NT2/D1 (cell line): ENCODE measurements around the gene SMG1.
"Not testable (repeated sequence)": the region's sequence is repeated elsewhere in the genome, so short reads cannot be mapped to it uniquely, and the experiment has no call there.

Source experiments
- DNase-seq: peaks from one replicate; pipeline ENCODE4 v3.0.0-alpha.2; 2011; ENCODE audit warnings: low read depth, low spot score
- H3K27me3 ChIP-seq: 2 replicates; pipeline ENCODE4 v1.6.0; 2011; ENCODE audit warnings: mild to moderate bottlenecking; ENCODE audit not compliant: insufficient read length, insufficient read depth
- H3K36me3 ChIP-seq: 2 replicates; pipeline ENCODE4 v1.6.1; 2011; ENCODE audit warnings: mild to moderate bottlenecking, low read length, mixed read lengths; ENCODE audit not compliant: insufficient read depth, insufficient read length
- H3K4me1 ChIP-seq: 2 replicates; pipeline ENCODE4 v1.5.1; 2011; ENCODE audit not compliant: insufficient read depth, insufficient read length
- H3K4me3 ChIP-seq: 2 replicates; pipeline ENCODE4 v1.5.1; 2011; ENCODE audit warnings: low read depth; ENCODE audit not compliant: insufficient read length
- H3K9ac ChIP-seq: 2 replicates; pipeline ENCODE4 v1.6.0; 2011; ENCODE audit warnings: low read depth; ENCODE audit not compliant: insufficient read length
- H3K9me3 ChIP-seq: 2 replicates; pipeline ENCODE4 v1.5.1; 2011; ENCODE audit warnings: mild to moderate bottlenecking, low read length; ENCODE audit not compliant: insufficient read depth
- SUZ12 ChIP-seq: IDR thresholded peaks from 2 replicates; pipeline ENCODE4 v1.6.1; 2011; ENCODE audit not compliant: insufficient read length, insufficient read depth; ENCODE audit errors: extremely low read depth
- YY1 ChIP-seq: IDR thresholded peaks from 2 replicates; pipeline ENCODE4 v1.6.1; 2011; ENCODE audit not compliant: insufficient read length, insufficient read depth
- ZNF274 ChIP-seq: IDR thresholded peaks from 2 replicates; pipeline ENCODE4 v1.6.1; 2011; ENCODE audit warnings: mild to moderate bottlenecking, low read depth, low read length

The SMG1 gene

GRCh38 chr16:18958621-18959029 is 32.4 kb upstream of the SMG1 start:
- Histone ChIP-seq H3K9ac (no peak overlapping the region), H3K4me1 (no peaks in the 10 kb centered on the region), H3K27me3 (no peaks in the 10 kb centered on the region), H3K9me3 (no peaks in the 10 kb centered on the region), H3K4me3 (no peak overlapping the region), H3K36me3 (no peaks in the 10 kb centered on the region)
- DNase-seq, result no peak
- no peak for TF ChIP-seq SUZ12
- no peak for TF ChIP-seq ZNF274
- TF ChIP-seq YY1, result no peak

DNA sequence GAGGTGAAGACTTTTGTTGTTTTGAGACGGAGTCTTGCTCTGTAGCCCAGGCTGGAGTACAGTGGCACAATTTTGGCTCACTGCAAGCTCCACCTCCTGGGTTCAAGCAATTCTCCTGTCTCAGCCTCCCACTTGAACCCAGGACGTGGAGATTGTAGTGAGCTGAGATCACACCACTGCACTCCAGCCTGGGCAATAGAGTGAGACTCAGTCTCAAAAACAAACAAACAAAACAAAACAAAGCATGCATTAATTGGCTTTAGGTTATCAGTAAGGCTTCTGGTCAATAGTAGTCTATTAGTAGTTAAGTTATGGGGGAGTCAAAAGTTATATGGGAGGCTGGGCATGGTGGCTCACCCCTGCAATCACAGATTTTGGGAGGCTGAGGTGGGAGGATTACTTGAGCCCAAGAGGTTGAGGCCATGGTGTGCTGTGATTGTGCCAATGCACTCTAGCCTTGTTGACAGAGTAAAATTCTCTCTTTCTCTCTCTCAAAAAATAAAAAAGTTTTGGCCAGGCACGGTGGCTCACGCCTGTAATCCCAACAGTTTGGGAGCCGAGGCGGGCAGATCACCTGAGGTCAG is 30.5 kb upstream of the SMG1 start:
- H3K36me3 ChIP-seq, H3K4me3 ChIP-seq: not testable (repeated sequence)

DNA sequence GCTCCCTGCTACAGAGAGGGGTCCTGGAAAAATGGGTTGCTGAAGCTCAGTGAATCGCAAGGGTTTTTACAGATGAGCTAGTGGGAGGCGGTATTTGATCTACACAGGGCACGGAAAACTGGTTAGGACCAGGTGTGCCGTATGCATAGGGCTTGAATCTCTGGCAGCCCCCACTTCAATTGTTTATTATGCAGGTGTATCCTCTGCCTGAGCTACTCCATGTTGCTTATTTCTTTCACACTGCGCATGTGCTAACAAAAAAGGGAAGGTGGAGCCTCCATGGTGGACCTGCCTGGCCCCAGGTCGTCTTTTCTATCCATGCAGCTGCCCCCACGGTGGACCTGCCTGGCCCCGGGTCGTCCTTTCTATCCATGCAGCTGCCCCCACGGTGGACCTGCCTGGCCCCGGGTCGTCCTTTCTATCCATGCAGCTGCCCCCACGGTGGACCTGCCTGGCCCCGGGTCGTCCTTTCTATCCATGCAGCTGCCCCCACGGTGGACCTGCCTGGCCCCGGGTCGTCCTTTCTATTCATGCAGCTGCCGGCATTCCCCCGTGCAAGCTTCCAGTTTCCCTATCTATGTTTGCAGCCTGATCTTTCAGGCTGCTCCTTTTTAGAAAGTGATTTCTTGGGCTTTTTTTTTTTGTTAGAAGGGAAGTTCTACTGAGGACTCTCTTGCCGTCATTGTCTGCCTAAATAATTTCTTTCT is 29.8 kb upstream of the SMG1 start:
- not testable (repeated sequence) for H3K36me3 ChIP-seq, DNase-seq, H3K27me3 ChIP-seq

More for the DNA sequence above, 30.5 kb upstream of the SMG1 start:
- not testable (repeated sequence) for H3K9ac ChIP-seq, DNase-seq, H3K9me3 ChIP-seq, H3K4me1 ChIP-seq, H3K27me3 ChIP-seq

DNA sequence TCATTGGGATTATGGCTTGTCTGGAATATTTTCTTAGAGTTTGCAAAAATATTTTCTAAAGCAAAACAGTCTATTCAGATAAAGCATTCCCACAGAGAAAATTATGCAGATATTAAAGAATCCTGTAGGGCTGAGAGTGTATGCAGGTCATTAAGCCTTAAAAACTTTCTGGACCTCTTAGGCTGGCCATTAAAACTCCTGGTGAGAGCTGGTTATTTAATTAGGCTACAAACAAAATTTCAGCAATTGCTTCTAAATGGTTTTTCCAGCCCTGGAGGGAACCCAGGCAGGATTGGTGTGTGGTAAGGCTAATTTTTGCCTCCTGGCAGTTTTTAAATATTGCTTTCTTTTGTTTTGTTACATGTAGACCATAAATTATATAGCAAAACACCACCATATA is 27.3 kb upstream of the SMG1 start:
- Histone ChIP-seq H3K9ac (no peak overlapping the region), H3K27me3 (no peaks in the 10 kb centered on the region), H3K36me3 (no peaks in the 10 kb centered on the region), H3K4me1 (no peaks in the 10 kb centered on the region), H3K4me3 (no peak overlapping the region), H3K9me3 (no peaks in the 10 kb centered on the region)
- DNase-seq, result no peak
- TF ChIP-seq YY1 (no peak), ZNF274 (no peak)

More for the DNA sequence above, 29.8 kb upstream of the SMG1 start:
- not testable (repeated sequence) for H3K4me1 ChIP-seq, H3K9ac ChIP-seq, H3K9me3 ChIP-seq, H3K4me3 ChIP-seq

DNA sequence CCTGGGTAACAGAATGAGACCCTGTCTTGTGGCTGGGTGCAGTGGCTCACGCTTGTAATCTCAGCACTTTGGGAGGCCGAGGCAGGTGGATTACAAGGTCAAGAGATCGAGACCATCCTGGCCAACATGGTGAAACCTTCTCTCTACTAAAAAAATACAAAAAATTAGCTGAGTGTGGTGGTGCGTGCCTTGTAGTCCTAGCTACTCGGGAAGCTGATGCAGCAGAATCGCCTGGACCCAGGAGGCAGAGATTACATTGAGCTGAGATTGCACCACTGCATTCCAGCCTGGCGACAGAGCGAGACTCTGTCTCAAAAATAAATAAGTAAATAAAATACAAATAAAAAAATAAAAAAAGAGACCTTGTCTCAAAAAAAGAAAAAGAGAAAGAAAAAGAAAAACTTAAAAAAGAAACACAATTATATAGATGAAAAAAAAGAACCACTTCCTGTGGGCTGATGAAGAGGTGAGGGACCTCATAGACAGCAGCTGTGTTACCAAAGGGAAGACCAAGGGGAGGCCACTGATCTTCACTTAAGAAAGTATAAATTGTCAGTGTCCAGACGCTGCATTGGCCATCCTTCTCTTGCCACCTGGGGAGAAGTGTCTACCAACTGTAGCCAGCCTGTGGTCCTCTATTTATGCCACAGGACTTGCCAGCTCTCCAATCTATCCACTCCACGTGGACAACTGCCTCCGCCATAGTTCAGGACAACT is 24.4 kb upstream of the SMG1 start:
- Histone ChIP-seq H3K9ac (no peak overlapping the region), H3K4me3 (no peak overlapping the region), H3K9me3 (no peaks in the 10 kb centered on the region), H3K36me3 (no peaks in the 10 kb centered on the region), H3K4me1 (no peaks in the 10 kb centered on the region), H3K27me3 (no peaks in the 10 kb centered on the region)
- DNase-seq, result no peak
- TF ChIP-seq YY1, result no peak
- TF ChIP-seq ZNF274, result no peak
- no peak for TF ChIP-seq SUZ12

DNA sequence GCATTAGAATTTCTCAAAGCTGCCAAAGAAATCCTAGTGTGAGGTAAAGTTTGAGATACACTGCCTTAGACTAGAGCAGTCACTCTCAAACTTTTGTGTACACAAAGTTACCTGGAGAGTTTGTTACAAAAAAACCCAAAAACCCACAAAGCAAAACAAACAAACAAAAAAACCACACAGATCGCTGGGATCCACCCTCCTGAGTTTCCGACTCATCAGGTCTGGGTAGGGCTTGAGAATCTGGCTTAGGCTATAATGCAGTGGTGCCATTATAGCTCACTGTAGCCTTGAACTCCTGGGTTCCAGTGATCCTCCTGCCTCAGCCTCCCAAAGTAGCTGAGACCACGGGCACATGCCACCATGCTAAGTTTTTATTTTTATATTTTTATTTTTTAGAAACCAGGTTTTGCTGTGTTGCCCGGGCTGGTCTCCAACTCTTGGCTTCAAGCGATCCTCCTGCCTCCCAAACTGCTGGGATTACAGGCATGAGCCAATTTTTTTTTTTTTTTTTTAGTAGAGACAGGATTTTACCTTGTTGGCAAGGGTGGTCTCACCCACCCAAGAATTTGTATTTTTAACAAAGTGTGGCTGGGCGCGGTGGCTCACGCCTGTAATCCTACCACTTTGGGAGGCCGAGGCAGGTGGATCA is 22.3 kb upstream of the SMG1 start:
- TF ChIP-seq ZNF274 (no peak), SUZ12 (no peak), YY1 (no peak)
- no peak overlapping the region for H3K4me3 ChIP-seq
- no peak overlapping the region for H3K9ac ChIP-seq
- no peaks in the 10 kb centered on the region for H3K9me3 ChIP-seq
- H3K4me1 ChIP-seq, result no peaks in the 10 kb centered on the region
- no peak for DNase-seq
- H3K36me3 ChIP-seq, result no peaks in the 10 kb centered on the region
- H3K27me3 ChIP-seq, result no peaks in the 10 kb centered on the region

DNA sequence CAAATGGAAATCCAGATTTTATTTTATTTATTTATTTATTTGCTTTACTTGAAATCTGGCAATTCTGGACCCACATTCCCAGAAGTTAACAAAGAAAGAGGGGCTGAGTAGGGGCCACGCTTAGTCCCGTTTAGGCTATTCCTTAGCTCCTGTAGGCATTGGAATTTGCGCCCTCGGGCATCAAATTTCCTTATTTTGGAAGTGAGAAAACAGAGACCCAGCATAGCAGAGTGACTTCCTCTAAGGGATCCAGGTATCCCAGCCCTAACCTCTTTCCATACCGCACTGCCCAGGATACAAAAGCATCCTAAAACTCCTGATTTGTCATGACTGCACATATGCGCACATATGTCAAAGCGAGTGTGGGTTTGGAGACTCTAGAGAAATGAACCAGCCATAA is 19.0 kb upstream of the SMG1 start:
- no peak for TF ChIP-seq ZNF274
- no peak for TF ChIP-seq YY1
- TF ChIP-seq SUZ12, result no peak
- H3K9ac ChIP-seq, result no peak overlapping the region
- H3K4me1 ChIP-seq, result no peaks in the 10 kb centered on the region
- H3K4me3 ChIP-seq, result no peak overlapping the region
- no peak for DNase-seq
- no peaks in the 10 kb centered on the region for H3K27me3 ChIP-seq
- no peaks in the 10 kb centered on the region for H3K36me3 ChIP-seq
- H3K9me3 ChIP-seq, result no peaks in the 10 kb centered on the region
